ENCODE measurements around the gene ABHD5.
"Not testable (repeated sequence)": the region's sequence is repeated elsewhere in the genome, so short reads cannot be mapped to it uniquely, and the experiment has no call there.

Gene ABHD5

GRCh38 chr3:43690400-43691119 lies at the start of gene ABHD5:
ABHD5 (plus strand) TSS chr3:43690938; CDS start chr3:43690993, 55 bp downstream.
- in situ Hi-C loops (cut with MboI; ENCODE audit: low sequenced_read_pairs), result no loop called here

DNA sequence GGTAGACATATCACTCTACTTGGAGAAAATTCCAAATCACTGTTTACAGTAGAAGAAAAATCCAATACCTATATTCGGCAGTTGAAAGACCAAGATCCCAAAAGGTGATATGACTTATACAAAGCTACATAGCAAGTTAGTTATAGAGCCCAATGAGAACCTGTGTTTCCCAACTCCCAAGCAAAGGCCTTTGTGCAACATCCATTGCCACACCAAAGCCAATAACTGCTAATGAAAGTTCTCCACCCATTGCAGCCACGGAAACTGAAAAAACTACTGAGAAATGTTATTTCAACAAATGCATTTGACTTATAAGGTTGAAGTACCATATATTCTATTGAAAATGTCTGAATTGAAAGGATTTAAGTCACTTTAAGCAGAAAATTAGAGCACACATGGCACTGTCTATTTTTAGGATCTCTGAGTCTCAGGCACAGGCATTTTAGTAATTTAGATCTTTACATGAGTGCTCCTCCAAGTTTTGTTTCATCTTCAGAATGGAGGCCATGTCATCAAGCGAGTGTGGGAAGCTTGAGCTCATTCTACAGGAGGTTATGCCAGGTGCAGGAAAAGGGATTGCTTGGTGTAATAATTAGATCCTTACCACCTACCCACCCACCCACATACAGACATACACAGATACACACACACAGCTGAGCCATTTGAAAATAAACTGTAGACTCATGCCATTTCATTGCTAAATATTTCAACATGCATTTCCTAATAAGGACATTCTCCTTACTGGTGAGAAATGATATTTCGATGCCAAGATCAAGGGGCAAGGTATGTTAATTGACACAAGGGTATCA lies 49.2 kb upstream of the ABHD5 start:
- in situ Hi-C loops (cut with MboI; ENCODE audit: low sequenced_read_pairs), result no loop called here

GRCh38 chr3:43644443-43644842 lies 46.3 kb upstream of the ABHD5 start:
- in situ Hi-C loops (cut with MboI; ENCODE audit: low sequenced_read_pairs), result no loop called here

DNA sequence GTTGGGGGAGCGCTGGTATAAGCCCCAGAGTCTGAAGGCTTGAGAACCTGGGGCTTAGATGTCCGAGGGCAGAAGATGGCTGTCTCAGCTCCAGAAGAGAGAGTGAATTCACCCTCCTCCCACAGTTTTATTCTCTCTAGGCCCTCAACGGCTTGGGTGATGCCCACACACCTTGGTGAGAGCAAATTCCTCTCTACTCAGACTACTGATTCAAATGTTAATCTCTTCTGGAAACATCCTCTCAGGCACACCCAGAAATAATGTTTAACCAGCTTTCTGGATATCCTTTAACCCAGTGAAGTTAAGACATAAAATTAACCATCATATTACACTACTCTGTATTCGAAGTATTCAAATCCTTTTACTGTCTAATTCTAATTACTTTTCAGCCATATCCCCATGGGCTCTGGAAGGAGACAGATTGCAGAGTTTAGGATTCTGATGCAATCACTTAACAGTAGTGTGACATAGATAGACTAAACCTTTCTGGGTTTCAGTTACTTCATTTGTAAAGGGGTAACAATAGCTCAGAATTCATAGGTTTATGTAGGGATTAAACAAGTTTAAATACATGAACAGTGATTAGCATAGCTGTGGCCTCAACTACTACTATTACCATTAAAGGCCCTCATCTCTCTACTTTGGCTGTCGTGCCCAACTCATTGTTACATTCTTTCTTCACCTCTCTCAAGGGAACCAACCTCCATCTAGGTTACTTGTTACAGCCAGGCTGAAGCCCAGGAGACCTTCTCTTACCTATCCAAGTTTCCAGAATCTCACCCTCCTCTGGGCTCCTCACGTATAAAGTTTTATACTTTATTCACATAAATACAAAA lies 43.2 kb upstream of the ABHD5 start:
- in situ Hi-C loops (cut with MboI; ENCODE audit: low sequenced_read_pairs), result no loop called here

- in situ Hi-C loops (cut with MboI; ENCODE audit: low sequenced_read_pairs), result no loop called here
Observed at GRCh38 chr3:43648957-43649356, 41.8 kb upstream of the ABHD5 start.

- in situ Hi-C loops (cut with MboI; ENCODE audit: low sequenced_read_pairs), result no loop called here
Observed at GRCh38 chr3:43649365-43649968, 41.3 kb upstream of the ABHD5 start.

GRCh38 chr3:43650345-43650744 lies 40.4 kb upstream of the ABHD5 start:
- in situ Hi-C loops (cut with MboI; ENCODE audit: low sequenced_read_pairs), result no loop called here

- in situ Hi-C loops (cut with MboI; ENCODE audit: low sequenced_read_pairs), result not testable (repeated sequence)
Observed at GRCh38 chr3:43656390-43656789, 34.3 kb upstream of the ABHD5 start.

- in situ Hi-C loops (cut with MboI; ENCODE audit: low sequenced_read_pairs), result no loop called here
Observed at GRCh38 chr3:43659250-43659880, 31.4 kb upstream of the ABHD5 start.

GRCh38 chr3:43661376-43661775 lies 29.4 kb upstream of the ABHD5 start:
- in situ Hi-C loops (cut with MboI; ENCODE audit: low sequenced_read_pairs), result not testable (repeated sequence)

DNA sequence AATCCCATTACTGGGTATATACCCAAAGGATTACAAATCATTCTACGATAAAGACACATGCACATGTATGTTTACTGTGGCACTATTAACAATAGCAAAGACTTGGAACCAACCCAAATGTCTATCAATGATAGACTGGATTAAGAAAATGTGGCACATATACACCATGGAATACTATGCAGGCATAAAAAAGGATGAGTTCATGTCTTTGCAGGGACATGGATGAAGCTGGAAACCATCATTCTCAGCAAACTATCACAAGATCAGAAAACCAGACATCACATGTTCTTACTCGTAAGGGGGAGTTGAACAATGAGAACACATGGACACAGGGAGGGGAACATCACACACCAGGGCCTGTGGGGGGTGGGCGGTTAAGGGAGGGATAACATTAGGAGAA lies 25.7 kb upstream of the ABHD5 start:
- in situ Hi-C loops (cut with MboI; ENCODE audit: low sequenced_read_pairs), result not testable (repeated sequence)

GRCh38 chr3:43670635-43671522 lies 19.9 kb upstream of the ABHD5 start:
- in situ Hi-C loops (cut with MboI; ENCODE audit: low sequenced_read_pairs), result no loop called here

- in situ Hi-C loops (cut with MboI; ENCODE audit: low sequenced_read_pairs), result no loop called here
Observed at GRCh38 chr3:43674345-43675085, 16.2 kb upstream of the ABHD5 start.

DNA sequence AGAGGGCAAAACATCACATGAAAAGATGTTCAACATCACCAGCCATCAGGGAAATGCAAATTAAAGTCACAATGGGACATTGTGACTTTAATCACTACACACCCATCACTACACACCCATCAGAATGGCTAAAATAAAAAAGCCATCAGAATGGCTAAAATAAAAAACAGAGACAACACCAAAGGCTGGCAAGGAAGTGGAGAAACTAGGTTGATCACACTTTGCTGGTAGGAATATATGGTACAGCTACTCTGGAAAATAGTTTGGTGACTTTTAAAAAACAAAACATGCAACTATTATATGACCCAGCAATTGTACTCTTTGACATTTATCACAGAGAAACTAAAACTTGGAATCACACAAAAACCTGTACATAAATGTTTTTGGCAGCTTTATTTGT lies 15.1 kb upstream of the ABHD5 start:
- in situ Hi-C loops (cut with MboI; ENCODE audit: low sequenced_read_pairs), result no loop called here

DNA sequence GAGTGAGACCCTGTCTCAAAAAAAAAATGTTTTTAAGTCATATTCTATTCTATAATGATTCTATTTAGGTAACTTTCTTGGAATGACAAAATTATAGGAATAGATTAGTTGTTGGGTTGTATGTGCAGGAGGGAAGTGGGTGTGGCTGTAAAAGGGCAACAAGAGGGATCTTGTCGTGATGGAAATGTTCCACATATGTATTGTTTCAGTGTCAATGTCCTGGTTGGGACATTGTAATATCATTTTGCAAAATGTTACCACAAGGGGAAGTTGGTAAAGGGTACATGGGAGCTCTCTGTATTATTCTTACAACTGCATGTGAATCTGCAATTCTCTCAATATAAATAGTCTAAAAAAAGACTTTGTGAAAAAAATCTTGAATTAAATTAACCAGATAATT lies 14.3 kb upstream of the ABHD5 start:
- in situ Hi-C loops (cut with MboI; ENCODE audit: low sequenced_read_pairs), result no loop called here

DNA sequence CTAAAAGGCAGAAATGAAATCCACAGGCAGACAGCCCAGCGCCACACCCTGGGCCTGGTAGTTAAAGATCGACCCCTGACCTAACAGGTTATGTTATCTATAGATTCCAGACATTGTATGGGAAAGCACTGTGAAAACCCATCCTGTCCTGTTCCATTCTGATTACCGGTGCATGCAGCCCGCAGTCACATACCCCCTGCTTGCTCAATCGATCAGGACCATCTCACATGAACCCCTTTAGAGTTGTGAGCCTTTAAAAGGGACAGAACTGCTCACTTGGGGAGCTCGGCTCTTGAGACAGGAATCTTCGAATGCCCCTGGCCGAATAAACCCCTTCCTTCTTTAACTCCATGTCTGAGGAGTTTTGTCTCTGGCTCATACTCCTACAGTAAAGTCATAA lies 12.4 kb upstream of the ABHD5 start:
- in situ Hi-C loops (cut with MboI; ENCODE audit: low sequenced_read_pairs), result not testable (repeated sequence)

GRCh38 chr3:43678887-43679449 lies 11.8 kb upstream of the ABHD5 start:
- in situ Hi-C loops (cut with MboI; ENCODE audit: low sequenced_read_pairs), result not testable (repeated sequence)

DNA sequence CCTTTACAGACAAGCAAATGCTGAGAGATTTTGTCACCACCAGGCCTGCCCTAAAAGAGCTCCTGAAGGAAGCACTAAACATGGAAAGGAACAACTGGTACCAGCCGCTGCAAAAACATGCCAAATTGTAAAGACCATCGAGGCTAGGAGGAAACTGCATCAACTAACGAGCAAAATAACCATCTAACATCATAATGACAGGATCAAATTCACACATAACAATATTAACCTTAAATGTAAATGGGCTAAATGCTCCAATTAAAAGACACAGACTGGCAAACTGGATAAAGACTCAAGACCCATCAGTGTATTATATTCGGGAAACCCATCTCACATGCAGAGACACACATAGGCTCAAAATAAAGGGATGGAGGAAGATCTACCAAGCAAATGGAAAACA lies 9.9 kb upstream of the ABHD5 start:
- in situ Hi-C loops (cut with MboI; ENCODE audit: low sequenced_read_pairs), result not testable (repeated sequence)

DNA sequence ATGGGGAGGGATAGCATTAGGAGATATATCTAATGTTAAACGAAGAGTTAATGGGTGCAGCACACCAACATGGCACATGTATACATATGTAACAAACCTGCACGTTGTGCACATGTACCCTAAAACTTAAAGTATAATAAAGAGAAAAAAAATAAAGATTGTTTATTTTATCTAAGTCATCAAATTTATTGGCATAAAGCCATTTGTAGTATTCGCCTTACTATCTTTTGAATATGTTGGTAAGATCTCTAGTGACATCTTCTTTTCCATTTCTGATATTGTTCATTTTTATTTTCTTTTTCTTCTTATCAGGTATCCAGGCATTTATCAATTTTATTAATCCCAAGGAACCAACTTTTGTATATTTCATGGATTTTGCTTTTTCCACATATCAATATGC lies 5.8 kb upstream of the ABHD5 start:
- in situ Hi-C loops (cut with MboI; ENCODE audit: low sequenced_read_pairs), result no loop called here
